K562 (cell line): ENCODE data around the gene FUNDC1. TPM values are rescaled to one million over a fixed set of nuclear protein-coding genes. Genes with fewer than 3 reads are reported as not detected.

ENCODE experiments used
- ARID4B ChIP-seq: sonication (generic); formaldehyde crosslinking; IDR thresholded peaks from 2 replicates; pipeline ENCODE4 v1.8.0; 2022; ENCODE audit warnings: mild to moderate bottlenecking, missing genetic modification reagents
- BMI1 ChIP-seq: fragments of 150-350 bp; IDR thresholded peaks from 2 replicates; pipeline ENCODE4 v1.6.1; 2014; ENCODE audit warnings: low read length
- C11orf30 ChIP-seq: fragments of 450-650 bp; IDR thresholded peaks from 2 replicates; pipeline ENCODE4 v1.6.1; 2016; ENCODE audit warnings: low read depth, mild to moderate bottlenecking
- CBFA2T2 ChIP-seq: fragments of 450-650 bp; conservative IDR thresholded peaks from 2 replicates; pipeline ENCODE4 v1.6.1; 2017; ENCODE audit warnings: mild to moderate bottlenecking
- E2F3 ChIP-seq: fragments of 250-450 bp; sonication (Bioruptor Pico); IDR thresholded peaks from 2 replicates; pipeline ENCODE4 v1.4.0; 2020; ENCODE audit warnings: mild to moderate bottlenecking
- HNRNPL ChIP-seq: fragments of 200-400 bp; formaldehyde crosslinking; IDR thresholded peaks from 2 replicates; pipeline ENCODE4 v1.6.1; 2017; ENCODE audit warnings: low read depth, mild to moderate bottlenecking, low read length
- KDM1A ChIP-seq, 2 experiments: fragments of 450-650 bp; IDR thresholded peaks; 2 replicates each; pipeline ENCODE4 v1.6.1; 2016; ENCODE audit warnings: mild to moderate bottlenecking in 2 of 2
- NRF1 ChIP-seq, 2 experiments: fragments of 450-650 bp; IDR thresholded peaks in 1 of 2; conservative IDR thresholded peaks in 1 of 2; 2 replicates each; pipeline ENCODE4 v1.6.1; 2014; ENCODE audit warnings: mild to moderate bottlenecking in 2 of 2
- PHB ChIP-seq: fragments of 250-450 bp; sonication (Bioruptor Pico); IDR thresholded peaks from 2 replicates; pipeline ENCODE4 v1.5.0; 2021
- RCOR1 ChIP-seq, 2 experiments: IDR thresholded peaks; 2 replicates each; pipeline ENCODE4 v1.6.1; 2012; ENCODE audit warnings: low read depth in 2 of 2, low read length in 2 of 2, borderline replicate concordance in 1 of 2, improper control_type of control experiment in 1 of 2
- ZBED1 ChIP-seq: IDR thresholded peaks from 2 replicates; pipeline ENCODE4 v1.6.1; 2014
- ZBTB17 ChIP-seq: fragments of 450-650 bp; formaldehyde crosslinking; IDR thresholded peaks from 2 replicates; pipeline ENCODE4 v1.4.0; 2020; ENCODE audit warnings: mild to moderate bottlenecking
- ZNF184 ChIP-seq: sonication (generic); formaldehyde crosslinking; IDR thresholded peaks from 2 replicates; pipeline ENCODE4 v1.5.0; 2020; ENCODE audit warnings: missing genetic modification reagents
- ZNF77 ChIP-seq: fragments of 250-450 bp; sonication (Bioruptor Pico); IDR thresholded peaks from 2 replicates; pipeline ENCODE4 v1.5.0; 2020
- polyA plus RNA-seq, 8 experiments: library from polyadenylated mRNA; depleted of rRNA in 4 of 8; stranded (reverse) in 5 of 8; unstranded in 3 of 8; fragments of >200 nt; fragmentation: Nextera tagmentation in 2 of 8; fragmentation: Illumina TruSeq in 1 of 8; extraction: Ambion mirVana in 2 of 8; extraction: Trizol in 1 of 8; gene quantifications; 2 replicates each; pipeline versions ENCODE4 v1.2.1 to v1.2.3, GENCODE V29; 2011 to 2014; ENCODE audit warnings: inconsistent platforms in 1 of 8, missing spikeins in 1 of 8
- total RNA-seq, 7 experiments: library from RNA; depleted of rRNA in 6 of 7; stranded (reverse); fragments of >200 nt in 6 of 7; fragmentation: Illumina TruSeq in 2 of 7; extraction: Trizol in 2 of 7; gene quantifications; 2 replicates each; pipeline versions ENCODE4 v1.2.1 to v1.2.3, GENCODE V29; 2011 to 2021; ENCODE audit warnings: low replicate concordance in 1 of 7
- TF ChIP-seq, protein P1 (sequence below): fragments of 450-650 bp; formaldehyde crosslinking; IDR thresholded peaks from 2 replicates; pipeline ENCODE4 v1.4.0; 2020; ENCODE audit warnings: mild to moderate bottlenecking
- TF ChIP-seq, protein P2 (sequence below): conservative IDR thresholded peaks from 2 replicates; pipeline ENCODE4 v1.6.1; 2011; ENCODE audit warnings: low read depth, mild to moderate bottlenecking, low read length; ENCODE audit not compliant: control insufficient read depth
- TF ChIP-seq, protein P3 (sequence below): sonication (generic); formaldehyde crosslinking; IDR thresholded peaks from 2 replicates; pipeline ENCODE4 v1.8.1; 2023; ENCODE audit warnings: mild to moderate bottlenecking, missing genetic modification reagents, moderate library complexity
- TF ChIP-seq, protein P4 (sequence below): fragments of 450-650 bp; IDR thresholded peaks from 2 replicates; pipeline ENCODE4 v1.7.0; 2016; ENCODE audit warnings: borderline replicate concordance

Gene FUNDC1
- total and polyA plus RNA-seq, 9 of the 15 experiments (the other 6 are each of a cell fraction or from before 2014, with no cell fraction given) = 15.6 to 59.1 (median 29.3) TPM

DNA sequence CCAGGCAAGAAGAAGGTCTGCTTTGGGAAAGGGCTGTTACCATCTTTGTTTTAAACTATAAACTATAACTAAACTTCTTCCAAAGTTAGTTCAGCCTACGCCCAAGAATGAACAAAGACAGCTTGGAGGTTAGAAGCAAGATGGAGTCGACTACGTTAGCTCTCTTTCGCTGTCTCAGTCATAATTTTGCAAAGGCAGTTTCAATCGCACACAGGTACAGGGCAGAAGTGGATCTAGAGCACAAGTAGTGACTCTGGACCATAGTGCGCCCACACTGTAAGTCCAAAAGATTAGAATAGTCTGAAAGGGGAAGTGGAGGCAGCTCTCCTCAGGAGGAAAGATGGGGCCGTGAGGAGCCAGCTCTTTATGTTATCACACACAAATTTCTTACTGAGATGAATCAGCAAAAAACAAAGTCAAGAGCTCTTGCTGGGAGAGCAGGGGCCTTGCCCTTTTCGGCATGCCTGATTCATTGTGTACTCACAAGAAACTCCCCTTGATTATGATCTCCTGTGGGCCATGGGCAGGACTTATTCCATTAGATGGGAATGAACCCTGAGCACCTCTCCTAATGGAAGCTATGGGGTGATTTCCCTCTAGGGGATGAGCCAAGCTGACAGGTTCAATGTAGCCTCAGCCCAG, 58.6 kb downstream of the FUNDC1 start (continued):
- TF ChIP-seq C11orf30 (peak; percentile 95), ZNF77 (CRISPR knock-in tag) (no peak), RCOR1 (IDR thresholded peaks at IDR 0.05; ENCODE audit: borderline replicate concordance in 1 of 2, low read depth in 2 of 2, low read length in 2 of 2) (no peak; a peak in 1 of 4 replicates), E2F3 (CRISPR knock-in tag) (peak; percentile 83; the same call in 1 of the 2 replicates), BMI1 (no peak), NRF1 (conservative IDR thresholded peaks at IDR 0.05 in 1 of 2, IDR thresholded peaks at IDR 0.05 in 1 of 2) (0 out of 4 replicates have a peak, but pooled peaks of 1 of the 2 experiments have one; percentile 25), ZBTB17 (CRISPR knock-in tag) (peak; percentile 90), KDM1A (IDR thresholded peaks at IDR 0.05) (no peak), HNRNPL (no peak), CBFA2T2 (no peak), PHB (no peak), ZBED1 (no peak), ARID4B (CRISPR knock-in tag) (no peak), ZNF184 (CRISPR knock-in tag) (no peak)
- TF ChIP-seq, protein P1, sequence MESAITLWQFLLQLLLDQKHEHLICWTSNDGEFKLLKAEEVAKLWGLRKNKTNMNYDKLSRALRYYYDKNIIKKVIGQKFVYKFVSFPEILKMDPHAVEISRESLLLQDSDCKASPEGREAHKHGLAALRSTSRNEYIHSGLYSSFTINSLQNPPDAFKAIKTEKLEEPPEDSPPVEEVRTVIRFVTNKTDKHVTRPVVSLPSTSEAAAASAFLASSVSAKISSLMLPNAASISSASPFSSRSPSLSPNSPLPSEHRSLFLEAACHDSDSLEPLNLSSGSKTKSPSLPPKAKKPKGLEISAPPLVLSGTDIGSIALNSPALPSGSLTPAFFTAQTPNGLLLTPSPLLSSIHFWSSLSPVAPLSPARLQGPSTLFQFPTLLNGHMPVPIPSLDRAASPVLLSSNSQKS (CRISPR knock-in tag) = no peak
- TF ChIP-seq, protein P2, sequence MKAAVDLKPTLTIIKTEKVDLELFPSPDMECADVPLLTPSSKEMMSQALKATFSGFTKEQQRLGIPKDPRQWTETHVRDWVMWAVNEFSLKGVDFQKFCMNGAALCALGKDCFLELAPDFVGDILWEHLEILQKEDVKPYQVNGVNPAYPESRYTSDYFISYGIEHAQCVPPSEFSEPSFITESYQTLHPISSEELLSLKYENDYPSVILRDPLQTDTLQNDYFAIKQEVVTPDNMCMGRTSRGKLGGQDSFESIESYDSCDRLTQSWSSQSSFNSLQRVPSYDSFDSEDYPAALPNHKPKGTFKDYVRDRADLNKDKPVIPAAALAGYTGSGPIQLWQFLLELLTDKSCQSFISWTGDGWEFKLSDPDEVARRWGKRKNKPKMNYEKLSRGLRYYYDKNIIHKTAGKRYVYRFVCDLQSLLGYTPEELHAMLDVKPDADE = no peak
- TF ChIP-seq, protein P3, sequence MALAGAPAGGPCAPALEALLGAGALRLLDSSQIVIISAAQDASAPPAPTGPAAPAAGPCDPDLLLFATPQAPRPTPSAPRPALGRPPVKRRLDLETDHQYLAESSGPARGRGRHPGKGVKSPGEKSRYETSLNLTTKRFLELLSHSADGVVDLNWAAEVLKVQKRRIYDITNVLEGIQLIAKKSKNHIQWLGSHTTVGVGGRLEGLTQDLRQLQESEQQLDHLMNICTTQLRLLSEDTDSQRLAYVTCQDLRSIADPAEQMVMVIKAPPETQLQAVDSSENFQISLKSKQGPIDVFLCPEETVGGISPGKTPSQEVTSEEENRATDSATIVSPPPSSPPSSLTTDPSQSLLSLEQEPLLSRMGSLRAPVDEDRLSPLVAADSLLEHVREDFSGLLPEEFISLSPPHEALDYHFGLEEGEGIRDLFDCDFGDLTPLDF (CRISPR knock-in tag) = no peak
- TF ChIP-seq, protein P4, sequence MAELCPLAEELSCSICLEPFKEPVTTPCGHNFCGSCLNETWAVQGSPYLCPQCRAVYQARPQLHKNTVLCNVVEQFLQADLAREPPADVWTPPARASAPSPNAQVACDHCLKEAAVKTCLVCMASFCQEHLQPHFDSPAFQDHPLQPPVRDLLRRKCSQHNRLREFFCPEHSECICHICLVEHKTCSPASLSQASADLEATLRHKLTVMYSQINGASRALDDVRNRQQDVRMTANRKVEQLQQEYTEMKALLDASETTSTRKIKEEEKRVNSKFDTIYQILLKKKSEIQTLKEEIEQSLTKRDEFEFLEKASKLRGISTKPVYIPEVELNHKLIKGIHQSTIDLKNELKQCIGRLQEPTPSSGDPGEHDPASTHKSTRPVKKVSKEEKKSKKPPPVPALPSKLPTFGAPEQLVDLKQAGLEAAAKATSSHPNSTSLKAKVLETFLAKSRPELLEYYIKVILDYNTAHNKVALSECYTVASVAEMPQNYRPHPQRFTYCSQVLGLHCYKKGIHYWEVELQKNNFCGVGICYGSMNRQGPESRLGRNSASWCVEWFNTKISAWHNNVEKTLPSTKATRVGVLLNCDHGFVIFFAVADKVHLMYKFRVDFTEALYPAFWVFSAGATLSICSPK = no peak
